ENCODE data around the gene OR10T2.

GRCh38 chr1:158391099-158391498 is 8.2 kb downstream of the OR10T2 start:
- TF ChIP-seq CTCF (conservative IDR thresholded peaks at IDR 0.05; ENCODE audit: low read depth, low read length), result no peak
- no peak for TF ChIP-seq EZH2 (IDR thresholded peaks at IDR 0.05; ENCODE audit: borderline replicate concordance, low read depth, low read length, poor library complexity, severe bottlenecking)
